IMR-90 (cell line): ENCODE data around the gene KRT8. TPM values are rescaled to one million over a fixed set of nuclear protein-coding genes. Genes with fewer than 3 reads are reported as not detected.

Experiments
- ATAC-seq: fragments of 200-7000 bp; cut with Tn5 transposase; 2 replicates; pipeline ENCODE4 v1.9.1; 2020; ENCODE audit warnings: low read depth, mild to moderate bottlenecking, moderate library complexity
- BruUV-seq: library from RNA; stranded (reverse); fragments of 400-500 nt; replicated peaks from 2 replicates; lab custom pipeline; 2021; lab: Mats Ljungman, UMichigan
- CTCF ChIA-PET: fragments of 300-600 bp; formaldehyde crosslinking; extraction: SDS; loops from one replicate; lab custom pipeline; 2021; ENCODE audit warnings: antibody characterized with exemption; lab: Yijun Ruan, JAX
- POLR2A ChIA-PET: fragments of 300-600 bp; sonication (Branson Sonifier 250); formaldehyde crosslinking; loops from one replicate; lab custom pipeline; 2022; ENCODE audit warnings: antibody characterized with exemption; ENCODE audit not compliant: unreplicated experiment; lab: Charles Lee
- DNase-seq: peaks from one replicate; pipeline ENCODE4 v3.0.0; 2013
- H2AFZ ChIP-seq: replicated peaks from 2 replicates; pipeline ENCODE3; 2013; ENCODE audit warnings: low read length, mild to moderate bottlenecking; ENCODE audit not compliant: poor library complexity
- H2AK5ac ChIP-seq: 2 replicates; pipeline ENCODE4 v1.6.1; 2013; ENCODE audit warnings: low read depth, low read length, inconsistent platforms
- H2AK9ac ChIP-seq: replicated peaks from 2 replicates; pipeline ENCODE3; 2013; ENCODE audit warnings: mild to moderate bottlenecking, low read depth, low read length, moderate library complexity; ENCODE audit not compliant: poor library complexity
- H2BK120ac ChIP-seq: 2 replicates; pipeline ENCODE4 v1.6.1; 2013; ENCODE audit warnings: low read depth, low read length, inconsistent platforms
- H2BK15ac ChIP-seq: 3 replicates; pipeline ENCODE4 v1.6.1; 2013; ENCODE audit warnings: low read depth, low read length, inconsistent platforms
- H2BK20ac ChIP-seq: 2 replicates; pipeline ENCODE4 v1.6.1; 2013; ENCODE audit warnings: low read depth, mild to moderate bottlenecking, inconsistent platforms, low read length, moderate library complexity
- H2BK5ac ChIP-seq: 2 replicates; pipeline ENCODE4 v1.6.1; 2013; ENCODE audit warnings: mild to moderate bottlenecking, low read depth, low read length, inconsistent platforms; ENCODE audit not compliant: poor library complexity, severe bottlenecking
- H3K14ac ChIP-seq: replicated peaks from 2 replicates; pipeline ENCODE4 v1.6.1; 2013; ENCODE audit warnings: low read depth, low read length, inconsistent platforms
- H3K18ac ChIP-seq: 2 replicates; pipeline ENCODE4 v1.6.1; 2013; ENCODE audit warnings: low read depth, low read length, control low read depth
- H3K23ac ChIP-seq: 2 replicates; pipeline ENCODE4 v1.6.1; 2013; ENCODE audit warnings: low read depth, low read length, inconsistent platforms
- H3K27ac ChIP-seq: 2 replicates; pipeline ENCODE4 v1.5.1; 2013; ENCODE audit warnings: mild to moderate bottlenecking, control low read depth, low read length; ENCODE audit not compliant: insufficient read depth
- H3K27me3 ChIP-seq: 2 replicates; pipeline ENCODE4 v1.6.1; 2013; ENCODE audit warnings: low read length; ENCODE audit not compliant: control insufficient read depth, insufficient read depth
- H3K36me3 ChIP-seq: 2 replicates; pipeline ENCODE4 v1.6.1; 2013; ENCODE audit warnings: low read length, mixed read lengths; ENCODE audit not compliant: control insufficient read depth, insufficient read depth
- H3K4ac ChIP-seq: 2 replicates; pipeline ENCODE4 v1.6.1; 2013; ENCODE audit warnings: low read depth, low read length, inconsistent platforms
- H3K4me1 ChIP-seq: 2 replicates; pipeline ENCODE4 v1.6.1; 2013; ENCODE audit warnings: low read length, mixed read lengths; ENCODE audit not compliant: control insufficient read depth, insufficient read depth
- H3K4me2 ChIP-seq: 2 replicates; pipeline ENCODE4 v1.6.1; 2013; ENCODE audit warnings: low read depth, mild to moderate bottlenecking, control low read depth, low read length, moderate library complexity
- H3K4me3 ChIP-seq: 2 replicates; pipeline ENCODE4 v1.5.1; 2013; ENCODE audit warnings: low read depth, mild to moderate bottlenecking, control low read depth, low read length, moderate library complexity; ENCODE audit not compliant: insufficient read depth
- H3K56ac ChIP-seq: 2 replicates; pipeline ENCODE4 v1.6.1; 2013; ENCODE audit warnings: low read length, inconsistent platforms; ENCODE audit not compliant: insufficient read depth; ENCODE audit errors: extremely low read depth
- H3K79me1 ChIP-seq, 2 experiments: 2 replicates each; pipeline ENCODE4 v1.6.1; 2013; ENCODE audit warnings: low read length in 2 of 2, inconsistent platforms in 1 of 2, low read depth in 1 of 2
- H3K9ac ChIP-seq: 2 replicates; pipeline ENCODE4 v1.6.1; 2013; ENCODE audit warnings: low read depth, low read length, control low read depth
- H3K9me1 ChIP-seq: 2 replicates; pipeline ENCODE4 v1.6.1; 2013; ENCODE audit warnings: low read length, inconsistent platforms; ENCODE audit not compliant: insufficient read depth
- H3K9me3 ChIP-seq: 2 replicates; pipeline ENCODE4 v1.6.1; 2013; ENCODE audit warnings: low read length; ENCODE audit not compliant: control insufficient read depth, insufficient read depth
- H4K20me1 ChIP-seq: 2 replicates; pipeline ENCODE4 v1.6.1; 2013; ENCODE audit warnings: low read length, inconsistent platforms; ENCODE audit not compliant: insufficient read depth
- H4K5ac ChIP-seq: 2 replicates; pipeline ENCODE4 v1.6.1; 2013; ENCODE audit warnings: mild to moderate bottlenecking, low read depth, low read length, control low read depth
- H4K8ac ChIP-seq, 2 experiments: 2 replicates each; pipeline ENCODE4 v1.6.1; 2013; ENCODE audit warnings: low read depth in 2 of 2, low read length in 2 of 2, control low read depth in 1 of 2, inconsistent platforms in 1 of 2
- H4K91ac ChIP-seq: 2 replicates; pipeline ENCODE4 v1.6.1; 2013; ENCODE audit warnings: low read depth, low read length, inconsistent platforms; ENCODE audit not compliant: insufficient read depth
- MAFK ChIP-seq: IDR thresholded peaks from 2 replicates; pipeline ENCODE4 v1.6.1; 2012; ENCODE audit warnings: low read depth, low read length, improper control_type of control experiment
- NFE2L2 ChIP-seq: fragments of 150-350 bp; IDR thresholded peaks from 2 replicates; pipeline ENCODE4 v1.6.1; 2016; ENCODE audit warnings: low read depth, mild to moderate bottlenecking, low read length
- RAD21 ChIP-seq: IDR thresholded peaks from 2 replicates; pipeline ENCODE4 v1.6.1; 2012; ENCODE audit warnings: low read length, improper control_type of control experiment
- WGBS, 2 experiments: methylation state at CpG; one replicate each; pipeline versions ENCODE4 v1.1.5 to v1.1.7; 2013; ENCODE audit warnings: missing lambda C conversion rate in 2 of 2; ENCODE audit not compliant: insufficient read length in 1 of 2; ENCODE audit errors: extremely low coverage in 2 of 2; 5-methylcytosine and 5-hydroxymethylcytosine counted together
- dilution Hi-C: fragments of 300-500 bp; cut with HindIII; formaldehyde crosslinking; loops from one replicate; pipeline ENCODE4 v1.14.3; 2018; ENCODE audit warnings: low sequenced_read_pairs; ENCODE audit not compliant: unreplicated experiment
- in situ Hi-C: fragments of 300-500 bp; cut with MboI; formaldehyde crosslinking; loops from 3 replicates; pipeline ENCODE4 v1.14.3; 2019; ENCODE audit warnings: low sequenced_read_pairs, inconsistent platforms, mixed read lengths
- intact Hi-C: fragments of 100-400 bp; cut with micrococcal nuclease; formaldehyde crosslinking; loops from 2 replicates; pipeline ENCODE4 v1.10.0; 2022
- polyA plus RNA-seq, 3 experiments: library from polyadenylated mRNA; depleted of rRNA; stranded (reverse); fragments of >200 nt; gene quantifications; 2 replicates each; pipeline ENCODE4 v1.2.3, GENCODE V29; 2012; ENCODE audit warnings: low replicate concordance in 1 of 3
- total RNA-seq: library from RNA; depleted of rRNA; stranded (reverse); fragments of >200 nt; gene quantifications from 2 replicates; pipeline ENCODE4 v1.2.3, GENCODE V29; 2012
- TF ChIP-seq, protein P1 (sequence below): fragments of 150-350 bp; IDR thresholded peaks from 2 replicates; pipeline ENCODE4 v1.6.1; 2016; ENCODE audit warnings: low read depth, mild to moderate bottlenecking, low read length, moderate library complexity, borderline replicate concordance

Gene KRT8
- total and polyA plus RNA-seq, 2 of the 4 experiments (the other 2 are of a cell fraction), result 10.9 to 39.3 TPM

DNA sequence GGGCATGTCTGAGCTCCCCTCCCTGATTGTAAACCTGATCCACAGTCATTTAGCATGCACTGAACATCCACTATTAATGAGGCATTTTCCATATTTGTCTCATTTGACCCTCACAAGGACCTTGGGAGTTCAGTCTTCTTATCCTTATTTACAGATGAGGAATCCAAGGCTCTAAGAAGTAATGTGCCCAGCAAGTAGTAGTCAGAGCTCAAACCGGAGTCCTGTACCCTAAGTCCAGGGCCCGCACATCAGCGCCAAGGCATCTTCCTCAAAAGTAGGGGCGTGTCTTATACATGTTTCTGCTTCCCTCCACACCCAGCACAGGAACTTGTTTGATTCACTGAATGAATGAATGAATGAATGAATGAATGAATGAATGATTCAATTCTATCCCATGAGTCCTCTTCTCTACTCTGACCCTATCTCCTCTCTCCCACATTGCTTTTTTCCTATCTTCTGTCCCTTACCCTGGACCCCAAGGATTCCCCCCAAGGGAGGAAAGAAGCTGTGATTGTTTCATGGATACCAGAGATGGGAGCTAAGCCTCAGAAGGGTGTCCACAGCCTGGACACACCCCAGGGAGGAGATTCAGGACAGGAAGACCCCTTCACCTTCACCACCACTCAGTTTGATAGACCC is 21.8 kb upstream of the KRT8 start:
- no peaks in the 10 kb centered on the region for H4K20me1 ChIP-seq
- H3K9me3 ChIP-seq, result no peaks in the 10 kb centered on the region
- H3K4me2 ChIP-seq, result no peak overlapping the region
- no TSS peak for BruUV-seq
- peak overlapping the region; percentile 37 to 70; a peak in 3 of 4 replicates for H4K8ac ChIP-seq
- H3K4me1 ChIP-seq, result peaks cover 29% of the 10 kb centered on the region
- H2AK9ac ChIP-seq, result peak overlapping the region; percentile 4
- peaks cover 0 to 16% of the 10 kb centered on the region in 2 experiments; a peak in 2 of 4 replicates for H3K79me1 ChIP-seq
- ATAC-seq (no peak), DNase-seq (no peak)
- H3K18ac ChIP-seq, result peak overlapping the region; percentile 61; the same call in 1 of the 2 replicates
- H3K27ac ChIP-seq, result no peak overlapping the region; the same call in 1 of the 2 replicates
- peak overlapping the region; percentile 94 for H2AK5ac ChIP-seq
- H2BK15ac ChIP-seq, result peak overlapping the region; percentile 64
- in situ Hi-C loops (no loop called here), dilution Hi-C loops (no loop called here), intact Hi-C loops (no loop called here)
- peak overlapping the region; percentile 83 for H2AFZ ChIP-seq
- no peak overlapping the region for H3K56ac ChIP-seq
- H3K14ac ChIP-seq, result peak overlapping the region; percentile 57
- H2BK120ac ChIP-seq, result peak overlapping the region; percentile 99
- peak overlapping the region; percentile 93 for H2BK20ac ChIP-seq
- POLR2A ChIA-PET, result no interaction called here
- H4K5ac ChIP-seq, result peak overlapping the region; percentile 23; the same call in 1 of the 2 replicates
- 0 out of 2 replicates have a peak overlapping the region, but pooled peaks have one; percentile 67 for H3K23ac ChIP-seq
- H3K36me3 ChIP-seq, result no peaks in the 10 kb centered on the region
- no peak overlapping the region for H3K4me3 ChIP-seq
- H3K27me3 ChIP-seq, result no peaks in the 10 kb centered on the region
- H3K9ac ChIP-seq, result no peak overlapping the region
- H3K9me1 ChIP-seq, result peaks cover 36% of the 10 kb centered on the region
- H3K4ac ChIP-seq, result peak overlapping the region; percentile 99
- CTCF ChIA-PET, result interaction anchor here (1.1 kb wide), 1 partner anchor 10 kb away, joined by 3 read pairs; no protein-coding TSS in a partner anchor
- no CpG with 5 or more reads among the region's 4 CpGs for WGBS, 2 experiments
- peak overlapping the region; percentile 98 for H4K91ac ChIP-seq
- H2BK5ac ChIP-seq, result peak overlapping the region; percentile 97
- no peak for TF ChIP-seq NFE2L2
- TF ChIP-seq, protein P1, sequence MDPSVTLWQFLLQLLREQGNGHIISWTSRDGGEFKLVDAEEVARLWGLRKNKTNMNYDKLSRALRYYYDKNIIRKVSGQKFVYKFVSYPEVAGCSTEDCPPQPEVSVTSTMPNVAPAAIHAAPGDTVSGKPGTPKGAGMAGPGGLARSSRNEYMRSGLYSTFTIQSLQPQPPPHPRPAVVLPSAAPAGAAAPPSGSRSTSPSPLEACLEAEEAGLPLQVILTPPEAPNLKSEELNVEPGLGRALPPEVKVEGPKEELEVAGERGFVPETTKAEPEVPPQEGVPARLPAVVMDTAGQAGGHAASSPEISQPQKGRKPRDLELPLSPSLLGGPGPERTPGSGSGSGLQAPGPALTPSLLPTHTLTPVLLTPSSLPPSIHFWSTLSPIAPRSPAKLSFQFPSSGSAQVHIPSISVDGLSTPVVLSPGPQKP, result no peak
- no peak for TF ChIP-seq MAFK
- no peak for TF ChIP-seq RAD21
